K562 (cell line): ENCODE measurements around the gene STXBP6. TPM values are rescaled to one million over a fixed set of nuclear protein-coding genes. Genes with fewer than 3 reads are reported as not detected.

Experiments
- ATAC-seq: fragments of 200-7000 bp; cut with Tn5 transposase; 3 replicates; pipeline ENCODE4 v1.9.1; 2020; ENCODE audit warnings: moderate library complexity
- BruUV-seq: library from RNA; stranded (reverse); fragments of 400-500 nt; replicated peaks from 2 replicates; lab custom pipeline; 2021; lab: Mats Ljungman, UMichigan
- CTCF ChIA-PET: fragments of 300-600 bp; formaldehyde crosslinking; extraction: SDS; loops from one replicate; lab custom pipeline; 2021; ENCODE audit warnings: low intra/inter-chr PET ratio; lab: Yijun Ruan, JAX
- POLR2A ChIA-PET: fragments of 300-600, 350-650 bp; sonication (Branson Sonifier 250); formaldehyde crosslinking; extraction: SDS; loops from one replicate; lab custom pipeline; 2021; ENCODE audit warnings: antibody characterized with exemption, inconsistent platforms; lab: Yijun Ruan, JAX
- DNase-seq, 4 experiments: peaks; one replicate each; pipeline versions ENCODE4 v3.0.0 to v3.0.0-alpha.2; 2011 to 2018; ENCODE audit warnings: low spot score in 3 of 4, mixed read lengths in 3 of 4; ENCODE audit errors: extremely low read depth in 1 of 4
- FAIRE-seq: peaks from 2 replicates; lab custom pipeline; 2011; peaks lifted over from hg19 to GRCh38; lab: Jason Lieb, UNC
- H2AFZ ChIP-seq: 2 replicates; pipeline ENCODE4 v1.6.0; 2011; ENCODE audit warnings: low read depth, low read length, control low read depth, inconsistent platforms
- H3K27ac ChIP-seq: fragments of 200-600 bp; 3 replicates; pipeline ENCODE4 v1.8.0; 2011; ENCODE audit warnings: low read depth, mild to moderate bottlenecking, control low read depth, inconsistent platforms, low read length, moderate library complexity, mixed read lengths; ENCODE audit errors: extremely low read depth
- H3K27me3 ChIP-seq, 2 experiments: fragments of 300-600 bp in 1 of 2; 2 replicates in 1 of 2; 3 replicates in 1 of 2; pipeline versions ENCODE4 v1.6.0 to v1.8.0; 2011; ENCODE audit warnings: inconsistent platforms in 2 of 2, low read length in 2 of 2, mild to moderate bottlenecking in 1 of 2, mixed read lengths in 1 of 2, moderate library complexity in 1 of 2; ENCODE audit not compliant: control insufficient read depth in 2 of 2, insufficient read depth in 2 of 2
- H3K36me3 ChIP-seq: fragments of 300-600 bp; 3 replicates; pipeline ENCODE4 v1.8.0; 2011; ENCODE audit warnings: mild to moderate bottlenecking, low read length, inconsistent platforms; ENCODE audit not compliant: control insufficient read depth, insufficient read depth
- H3K4me1 ChIP-seq, 2 experiments: fragments of 200-600 bp in 1 of 2; replicated peaks in 1 of 2; 2 replicates in 1 of 2; 3 replicates in 1 of 2; pipeline versions ENCODE4 v1.5.1 to v1.8.0; 2011; ENCODE audit warnings: inconsistent platforms in 2 of 2, low read length in 2 of 2, mild to moderate bottlenecking in 1 of 2, mixed read lengths in 1 of 2, moderate library complexity in 1 of 2; ENCODE audit not compliant: control insufficient read depth in 2 of 2, insufficient read depth in 2 of 2
- H3K4me2 ChIP-seq: 2 replicates; pipeline ENCODE4 v1.6.1; 2011; ENCODE audit warnings: low read length, control low read depth, inconsistent platforms, mixed read lengths; ENCODE audit not compliant: insufficient read depth
- H3K4me3 ChIP-seq: fragments of 200-600 bp; sonication (generic), shearing (Covaris generic); 2 replicates; pipeline ENCODE4 v1.5.1; 2016; ENCODE audit warnings: control low read depth, inconsistent platforms
- H3K79me2 ChIP-seq: fragments of 200-600 bp; 3 replicates; pipeline ENCODE4 v1.8.0; 2011; ENCODE audit warnings: low read length, inconsistent platforms; ENCODE audit not compliant: control insufficient read depth, insufficient read depth
- H3K9ac ChIP-seq, 2 experiments: 2 replicates each; pipeline versions ENCODE4 v1.6.0 to v1.6.1; 2011; ENCODE audit warnings: low read depth in 2 of 2, low read length in 2 of 2, control low read depth in 1 of 2, inconsistent platforms in 1 of 2, mild to moderate bottlenecking in 1 of 2, mixed read lengths in 1 of 2; ENCODE audit not compliant: insufficient read depth in 1 of 2
- H3K9me1 ChIP-seq: one replicate; pipeline ENCODE4 v1.6.0; 2011; ENCODE audit warnings: inconsistent platforms, mild to moderate bottlenecking, low read length, moderate library complexity; ENCODE audit not compliant: control insufficient read depth, insufficient read depth
- H3K9me3 ChIP-seq: replicated peaks from 2 replicates; pipeline ENCODE4 v1.5.1; 2011; ENCODE audit warnings: low read depth, low read length, inconsistent platforms; ENCODE audit not compliant: control insufficient read depth, insufficient read depth
- H4K20me1 ChIP-seq: replicated peaks from 2 replicates; pipeline ENCODE4 v1.6.1; 2011; ENCODE audit warnings: low read length, inconsistent platforms, mixed read lengths; ENCODE audit not compliant: control insufficient read depth, insufficient read depth
- BHLHE40 ChIP-seq: IDR thresholded peaks from 2 replicates; pipeline ENCODE4 v1.6.1; 2011; ENCODE audit warnings: low read length, improper control_type of control experiment
- CBX3 ChIP-seq, 2 experiments: IDR thresholded peaks; 1 replicate in 1 of 2; 2 replicates in 1 of 2; pipeline ENCODE4 v1.6.1; 2012; ENCODE audit warnings: inconsistent platforms in 2 of 2, low read length in 2 of 2, borderline replicate concordance in 1 of 2, control low read depth in 1 of 2
- CREB5 ChIP-seq: fragments of 250-450 bp; sonication (Bioruptor Pico); IDR thresholded peaks from 2 replicates; pipeline ENCODE4 v1.5.0; 2020; ENCODE audit warnings: mild to moderate bottlenecking
- ELK1 ChIP-seq: sonication (generic); formaldehyde crosslinking; IDR thresholded peaks from 2 replicates; pipeline ENCODE4 v1.8.1; 2022; ENCODE audit warnings: missing genetic modification reagents
- EWSR1 ChIP-seq: fragments of 450-650 bp; IDR thresholded peaks from 2 replicates; pipeline ENCODE4 v1.6.1; 2018; ENCODE audit warnings: borderline replicate concordance, mild to moderate bottlenecking, low read depth, moderate library complexity; ENCODE audit not compliant: partially characterized antibody
- JUNB ChIP-seq: fragments of 450-650 bp; formaldehyde crosslinking; conservative IDR thresholded peaks from 2 replicates; pipeline ENCODE4 v1.4.0; 2020; ENCODE audit warnings: mild to moderate bottlenecking
- KLF13 ChIP-seq: fragments of 450-650 bp; IDR thresholded peaks from 2 replicates; pipeline ENCODE4 v1.6.1; 2016; ENCODE audit warnings: missing genetic modification characterization, low read depth, mild to moderate bottlenecking, missing compliant biosample characterization, moderate library complexity, borderline replicate concordance
- RBBP5 ChIP-seq: fragments of 200-600 bp; sonication (generic); IDR thresholded peaks from 2 replicates; pipeline ENCODE4 v1.6.1; 2012; ENCODE audit warnings: borderline replicate concordance, mild to moderate bottlenecking, low read length, control low read depth, inconsistent platforms; ENCODE audit not compliant: insufficient read depth, poor library complexity, severe bottlenecking
- SAP30 ChIP-seq: fragments of 200-600 bp; sonication (generic); IDR thresholded peaks from 2 replicates; pipeline ENCODE4 v1.6.1; 2012; ENCODE audit warnings: borderline replicate concordance, low read depth, mild to moderate bottlenecking, moderate library complexity, low read length, control low read depth, inconsistent platforms; ENCODE audit not compliant: insufficient read depth, poor library complexity, severe bottlenecking
- ZFP91 ChIP-seq: sonication (generic); formaldehyde crosslinking; IDR thresholded peaks from 2 replicates; pipeline ENCODE4 v1.8.0; 2022; ENCODE audit warnings: mild to moderate bottlenecking, missing genetic modification reagents
- ZNF830 ChIP-seq: fragments of 250-450 bp; sonication (Bioruptor Pico); IDR thresholded peaks from 2 replicates; pipeline ENCODE4 v1.5.0; 2021; ENCODE audit warnings: mild to moderate bottlenecking
- WGBS: fragments of 100-300 bp; shearing (Covaris generic); methylation state at CpG from one replicate; pipeline ENCODE4 v1.1.6; 2016; ENCODE audit warnings: low coverage, mixed read lengths; ENCODE audit not compliant: insufficient coverage; ENCODE audit errors: missing lambda C conversion rate; 5-methylcytosine and 5-hydroxymethylcytosine counted together
- in situ Hi-C: fragments of 300-500 bp; cut with MboI; formaldehyde crosslinking; loops from 4 replicates; pipeline ENCODE4 v1.15.0; 2018; ENCODE audit warnings: inconsistent platforms, mixed read lengths
- intact Hi-C: fragments of 100-400 bp; cut with micrococcal nuclease; formaldehyde crosslinking; loops from 2 replicates; pipeline ENCODE4 v1.14.2; 2022
- polyA plus RNA-seq, 8 experiments: library from polyadenylated mRNA; depleted of rRNA in 4 of 8; stranded (reverse) in 5 of 8; unstranded in 3 of 8; fragments of >200 nt; fragmentation: Nextera tagmentation in 2 of 8; fragmentation: Illumina TruSeq in 1 of 8; extraction: Ambion mirVana in 2 of 8; extraction: Trizol in 1 of 8; gene quantifications; 2 replicates each; pipeline versions ENCODE4 v1.2.1 to v1.2.3, GENCODE V29; 2011 to 2014; ENCODE audit warnings: inconsistent platforms in 1 of 8, missing spikeins in 1 of 8
- total RNA-seq, 7 experiments: library from RNA; depleted of rRNA in 6 of 7; stranded (reverse); fragments of >200 nt in 6 of 7; fragmentation: Illumina TruSeq in 2 of 7; extraction: Trizol in 2 of 7; gene quantifications; 2 replicates each; pipeline versions ENCODE4 v1.2.1 to v1.2.3, GENCODE V29; 2011 to 2021; ENCODE audit warnings: low replicate concordance in 1 of 7

Gene STXBP6
- total and polyA plus RNA-seq, 9 of the 15 experiments (the other 6 are each of a cell fraction or from before 2014, with no cell fraction given): 0.27 to 0.89 (median 0.59) TPM

DNA sequence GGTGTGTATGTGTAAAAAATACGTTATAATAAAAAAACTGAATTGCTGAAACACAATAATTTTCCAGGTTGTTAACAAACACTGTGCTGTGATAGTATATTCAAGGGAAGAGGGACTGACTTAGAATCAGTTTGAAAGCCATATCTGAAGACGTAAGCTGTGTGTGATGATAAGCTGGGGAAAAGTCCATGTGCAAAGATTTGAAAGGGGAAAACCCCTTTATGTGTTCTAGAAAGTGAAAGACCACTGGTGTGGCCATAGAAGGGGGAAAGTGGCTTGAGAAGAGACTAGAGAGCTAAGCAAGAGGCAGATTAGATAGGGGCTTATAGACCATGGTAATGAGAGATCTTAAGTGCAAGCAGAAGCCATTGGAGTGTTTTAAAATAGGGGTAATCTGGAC is 220.1 kb downstream of the STXBP6 start:
- Histone ChIP-seq H3K79me2 (no peaks in the 10 kb centered on the region), H3K36me3 (no peaks in the 10 kb centered on the region), H3K4me2 (no peak overlapping the region), H3K4me1 (no peaks in the 10 kb centered on the region), H3K9me1 (no peaks in the 10 kb centered on the region), H3K27me3 (no peaks in the 10 kb centered on the region), H3K9ac (no peak overlapping the region), H3K9me3 (no peaks in the 10 kb centered on the region), H4K20me1 (no peaks in the 10 kb centered on the region), H3K27ac (no peak overlapping the region), H2AFZ (no peak overlapping the region), H3K4me3 (no peak overlapping the region)
- intact Hi-C loops (no loop called here), in situ Hi-C loops (no loop called here)
- BruUV-seq: no TSS peak
- FAIRE-seq (no peak), ATAC-seq (no peak), DNase-seq (no peak)
- WGBS: 0% methylated on average over 2 of the region's 2 CpGs
- TF ChIP-seq JUNB: no peak
- no peak for TF ChIP-seq ELK1 (CRISPR knock-in tag)
- TF ChIP-seq KLF13 (tag): no peak
- no peak for TF ChIP-seq CREB5 (CRISPR knock-in tag)
- no peak for TF ChIP-seq BHLHE40
- TF ChIP-seq ZFP91 (CRISPR knock-in tag): no peak
- no peak for TF ChIP-seq SAP30
- no peak for TF ChIP-seq CBX3 (IDR thresholded peaks at IDR 0.05; ENCODE audit: borderline replicate concordance in 1 of 2, low read length in 2 of 2)
- TF ChIP-seq EWSR1: no peak
- no peak for TF ChIP-seq ZNF830 (CRISPR knock-in tag)
- no peak for TF ChIP-seq RBBP5
- TF ChIP-seq, all 486 proteins: peak for 0
- ChIA-PET POLR2A (no interaction called here), CTCF (no interaction called here)
